WTC11 (cell line): ENCODE results near the gene SMIM13. TPM values are rescaled to one million over a fixed set of nuclear protein-coding genes. Genes with fewer than 3 reads are reported as not detected.

Source experiments
- ATAC-seq: fragments of 200-7000 bp; cut with Tn5 transposase; 2 replicates; pipeline ENCODE4 v1.10.0; 2021; ENCODE audit warnings: mild to moderate bottlenecking, moderate library complexity
- CTCF ChIA-PET: fragments of 300-600 bp; sonication (Branson Sonifier 250); formaldehyde crosslinking; loops from one replicate; lab custom pipeline; 2021; ENCODE audit warnings: antibody characterized with exemption; lab: Charles Lee
- POLR2A ChIA-PET: fragments of 350-600 bp; sonication (Branson Sonifier 250); formaldehyde crosslinking; loops from one replicate; lab custom pipeline; 2021; ENCODE audit warnings: antibody characterized with exemption; lab: Charles Lee
- DNase-seq: peaks from one replicate; pipeline ENCODE4 v3.0.0; 2021; ENCODE audit warnings: low spot score
- H3K27ac Mint-ChIP-seq: 2 replicates; pipeline ENCODE4 v1.8.0; 2021; ENCODE audit warnings: mixed read lengths
- H3K27me3 Mint-ChIP-seq: 2 replicates; pipeline ENCODE4 v1.8.0; 2021; ENCODE audit warnings: low read depth, mild to moderate bottlenecking, moderate library complexity, mixed read lengths
- H3K36me3 Mint-ChIP-seq: 2 replicates; pipeline ENCODE4 v1.8.0; 2021; ENCODE audit warnings: mixed read lengths
- H3K4me1 Mint-ChIP-seq: 2 replicates; pipeline ENCODE4 v1.8.0; 2022; ENCODE audit warnings: mixed read lengths
- H3K4me3 Mint-ChIP-seq: 2 replicates; pipeline ENCODE4 v1.8.0; 2021; ENCODE audit warnings: mild to moderate bottlenecking, moderate library complexity, mixed read lengths
- H3K9me3 Mint-ChIP-seq: 2 replicates; pipeline ENCODE4 v1.8.0; 2021; ENCODE audit warnings: mixed read lengths
- ELF4 ChIP-seq: sonication (generic); formaldehyde crosslinking; IDR thresholded peaks from 2 replicates; pipeline ENCODE4 v1.8.1; 2022; ENCODE audit warnings: low read depth, mild to moderate bottlenecking, moderate library complexity, missing genetic modification reagents
- ESRRA ChIP-seq: sonication (generic); formaldehyde crosslinking; IDR thresholded peaks from 2 replicates; pipeline ENCODE4 v1.8.1; 2022; ENCODE audit warnings: mild to moderate bottlenecking, missing genetic modification reagents, borderline replicate concordance
- GTF2I ChIP-seq: fragments of 250-450 bp; sonication (Bioruptor Pico); conservative IDR thresholded peaks from 2 replicates; pipeline ENCODE4 v1.4.0; 2021; ENCODE audit warnings: mild to moderate bottlenecking
- MXD4 ChIP-seq: fragments of 250-450 bp; sonication (Bioruptor Pico); IDR thresholded peaks from 2 replicates; pipeline ENCODE4 v1.8.0; 2021; ENCODE audit warnings: mild to moderate bottlenecking, moderate library complexity, borderline replicate concordance
- MYBL2 ChIP-seq: sonication (generic); formaldehyde crosslinking; IDR thresholded peaks from 2 replicates; pipeline ENCODE4 v1.8.1; 2023; ENCODE audit warnings: mild to moderate bottlenecking, moderate library complexity, missing genetic modification reagents
- NR1H2 ChIP-seq: sonication (generic); formaldehyde crosslinking; IDR thresholded peaks from 2 replicates; pipeline ENCODE4 v1.9.0; 2021; ENCODE audit warnings: mild to moderate bottlenecking, moderate library complexity, missing genetic modification reagents
- OVOL2 ChIP-seq: fragments of 250-450 bp; sonication (Bioruptor Pico); IDR thresholded peaks from 2 replicates; pipeline ENCODE4 v1.9.0; 2021; ENCODE audit warnings: mild to moderate bottlenecking, borderline replicate concordance
- TEAD1 ChIP-seq: sonication (generic); formaldehyde crosslinking; IDR thresholded peaks from 2 replicates; pipeline ENCODE4 v1.8.0; 2022; ENCODE audit warnings: mild to moderate bottlenecking, missing genetic modification reagents
- TEAD4 ChIP-seq: sonication (generic); formaldehyde crosslinking; IDR thresholded peaks from 2 replicates; pipeline ENCODE4 v1.8.0; 2022; ENCODE audit warnings: mild to moderate bottlenecking, missing genetic modification reagents
- total RNA-seq: library from RNA; stranded (reverse); gene quantifications from 3 replicates; pipeline ENCODE4 v1.2.3, GENCODE V29; 2021
- TF ChIP-seq, protein P1 (sequence below): sonication (generic); formaldehyde crosslinking; IDR thresholded peaks from 2 replicates; pipeline ENCODE4 v1.8.0; 2022; ENCODE audit warnings: mild to moderate bottlenecking, missing genetic modification reagents
- TF ChIP-seq, protein P2 (sequence below): sonication (generic); formaldehyde crosslinking; conservative IDR thresholded peaks from 2 replicates; pipeline ENCODE4 v1.8.1; 2022; ENCODE audit warnings: mild to moderate bottlenecking, missing genetic modification reagents
- TF ChIP-seq, protein P3 (sequence below): fragments of 250-450 bp; sonication (Bioruptor Pico); IDR thresholded peaks from 2 replicates; pipeline ENCODE4 v1.9.0; 2021; ENCODE audit warnings: mild to moderate bottlenecking
- TF ChIP-seq, protein P4 (sequence below): sonication (generic); formaldehyde crosslinking; IDR thresholded peaks from 2 replicates; pipeline ENCODE4 v1.8.1; 2023; ENCODE audit warnings: mild to moderate bottlenecking, moderate library complexity, missing genetic modification reagents
- TF ChIP-seq, protein P5 (sequence below): sonication (generic); formaldehyde crosslinking; IDR thresholded peaks from 2 replicates; pipeline ENCODE4 v1.8.1; 2022; ENCODE audit warnings: missing genetic modification reagents, borderline replicate concordance
- TF ChIP-seq, protein P6 (sequence below): sonication (generic); formaldehyde crosslinking; IDR thresholded peaks from 2 replicates; pipeline ENCODE4 v1.8.0; 2023; ENCODE audit warnings: missing genetic modification reagents, mild to moderate bottlenecking, borderline replicate concordance
- TF ChIP-seq, protein P7 (sequence below): sonication (generic); formaldehyde crosslinking; IDR thresholded peaks from 2 replicates; pipeline ENCODE4 v1.8.0; 2023; ENCODE audit warnings: missing genetic modification reagents

SMIM13 gene
- total RNA-seq, 1 experiment from 2014 or later, result 9.7 TPM

DNA sequence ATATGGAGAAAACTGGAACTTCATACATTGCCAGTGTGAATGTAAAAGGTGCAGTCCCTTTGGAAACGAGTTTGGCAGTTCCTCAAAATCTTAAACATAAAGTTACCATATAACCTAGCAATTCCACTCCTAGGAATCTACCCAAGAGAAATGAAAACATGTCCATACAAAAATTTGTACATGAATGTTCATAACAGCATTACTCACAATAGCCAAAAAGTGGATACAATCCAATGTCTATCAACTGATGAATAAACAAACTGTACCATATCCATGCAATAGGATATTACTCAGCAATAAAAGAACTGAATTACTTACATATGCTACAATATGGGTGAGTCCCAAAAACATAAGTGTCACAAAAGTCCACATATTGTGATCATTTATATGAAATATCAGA, 66.6 kb downstream of the SMIM13 start (continued):
- TF ChIP-seq MXD4, result no peak

DNA sequence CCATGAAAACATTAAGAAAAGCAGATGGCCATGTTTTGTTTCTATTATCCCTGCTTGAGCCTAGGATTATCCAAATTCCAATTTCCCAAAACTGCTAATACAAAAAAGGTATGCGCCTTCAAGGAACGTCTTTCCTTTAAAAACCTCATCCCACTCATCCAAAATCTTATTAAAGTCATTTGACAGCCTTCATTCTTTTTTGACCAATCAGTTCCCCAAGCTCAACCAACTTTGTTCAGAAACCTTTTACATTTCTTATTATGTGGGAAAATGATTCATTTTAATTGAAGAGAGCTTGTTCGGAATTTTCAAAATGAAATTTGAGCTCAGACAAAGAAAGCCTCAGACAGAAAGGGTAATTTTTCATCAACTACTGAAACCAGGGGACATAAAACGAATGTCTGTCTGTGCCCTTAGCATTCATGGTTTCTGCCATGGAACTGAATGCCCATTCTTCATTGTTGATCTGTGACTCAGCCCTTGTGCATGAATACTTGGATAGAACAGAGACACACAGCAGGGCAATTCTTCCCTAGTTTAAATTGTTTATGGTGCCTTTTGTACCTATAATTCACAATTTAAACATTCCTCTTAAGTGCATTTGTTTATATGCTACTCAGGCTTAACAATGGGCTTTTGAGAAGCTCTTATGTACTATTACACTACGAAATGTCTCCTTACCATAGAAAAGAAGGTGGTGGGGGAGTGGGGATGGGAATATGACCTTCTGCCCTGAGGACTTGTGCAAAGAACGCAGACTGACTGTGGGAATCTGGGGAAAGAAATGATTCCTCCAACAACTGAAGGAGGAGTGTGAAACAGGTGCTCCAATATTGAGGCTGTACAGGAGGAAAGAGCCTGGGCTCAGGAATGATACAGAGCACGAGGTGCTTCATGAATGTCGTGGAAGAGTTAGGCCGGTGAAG, 67.7 kb downstream of the SMIM13 start:
- H3K4me3 Mint-ChIP-seq, result no peak overlapping the region
- peaks cover 15% of the 10 kb centered on the region for H3K4me1 Mint-ChIP-seq
- TF ChIP-seq ELF4 (no peak), NR1H2 (no peak), ESRRA (CRISPR knock-in tag) (no peak), TEAD4 (CRISPR knock-in tag) (no peak), MYBL2 (CRISPR knock-in tag) (no peak), TEAD1 (CRISPR knock-in tag) (no peak)
- POLR2A ChIA-PET, result no interaction called here
- no peaks in the 10 kb centered on the region; the same call in 1 of the 2 replicates for H3K27me3 Mint-ChIP-seq
- ATAC-seq (no peak; the same call in 1 of the 2 replicates), DNase-seq (no peak)
- CTCF ChIA-PET, result no interaction called here
- no peak overlapping the region for H3K27ac Mint-ChIP-seq
- H3K9me3 Mint-ChIP-seq, result no peaks in the 10 kb centered on the region
- H3K36me3 Mint-ChIP-seq, result no peaks in the 10 kb centered on the region

DNA sequence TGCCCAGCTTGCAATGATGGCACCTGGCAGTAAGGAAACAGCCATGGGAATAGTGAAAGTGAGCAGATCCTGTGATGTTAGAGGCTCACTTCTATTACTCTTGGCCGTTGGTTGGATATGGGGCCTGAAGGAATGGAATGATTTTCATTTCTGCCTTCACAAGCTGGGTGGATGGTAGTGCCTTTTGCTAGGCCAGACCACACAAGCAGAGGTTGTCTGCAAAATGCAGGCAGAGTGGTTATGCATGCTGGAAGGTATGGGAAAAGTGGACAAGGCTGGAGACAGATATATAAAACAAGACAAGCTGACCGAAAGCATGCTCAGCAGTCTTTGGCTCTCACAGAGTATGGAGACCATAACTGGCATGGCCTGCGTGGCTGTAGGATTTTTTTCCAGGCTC, 68.6 kb downstream of the SMIM13 start:
- POLR2A ChIA-PET, result no interaction called here
- Mint-ChIP-seq H3K4me3 (no peak overlapping the region), H3K36me3 (no peaks in the 10 kb centered on the region), H3K27me3 (no peaks in the 10 kb centered on the region; the same call in 1 of the 2 replicates), H3K9me3 (no peaks in the 10 kb centered on the region), H3K27ac (no peak overlapping the region), H3K4me1 (peaks cover 15% of the 10 kb centered on the region)
- CTCF ChIA-PET, result no interaction called here
- ATAC-seq, result no peak
- TF ChIP-seq, protein P1, sequence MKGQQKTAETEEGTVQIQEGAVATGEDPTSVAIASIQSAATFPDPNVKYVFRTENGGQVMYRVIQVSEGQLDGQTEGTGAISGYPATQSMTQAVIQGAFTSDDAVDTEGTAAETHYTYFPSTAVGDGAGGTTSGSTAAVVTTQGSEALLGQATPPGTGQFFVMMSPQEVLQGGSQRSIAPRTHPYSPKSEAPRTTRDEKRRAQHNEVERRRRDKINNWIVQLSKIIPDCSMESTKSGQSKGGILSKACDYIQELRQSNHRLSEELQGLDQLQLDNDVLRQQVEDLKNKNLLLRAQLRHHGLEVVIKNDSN, result no peak
- TF ChIP-seq OVOL2 (no peak), MXD4 (no peak), NR1H2 (no peak)
- TF ChIP-seq, protein P2, sequence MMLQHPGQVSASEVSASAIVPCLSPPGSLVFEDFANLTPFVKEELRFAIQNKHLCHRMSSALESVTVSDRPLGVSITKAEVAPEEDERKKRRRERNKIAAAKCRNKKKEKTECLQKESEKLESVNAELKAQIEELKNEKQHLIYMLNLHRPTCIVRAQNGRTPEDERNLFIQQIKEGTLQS (CRISPR knock-in tag), result no peak
- TF ChIP-seq, protein P3, sequence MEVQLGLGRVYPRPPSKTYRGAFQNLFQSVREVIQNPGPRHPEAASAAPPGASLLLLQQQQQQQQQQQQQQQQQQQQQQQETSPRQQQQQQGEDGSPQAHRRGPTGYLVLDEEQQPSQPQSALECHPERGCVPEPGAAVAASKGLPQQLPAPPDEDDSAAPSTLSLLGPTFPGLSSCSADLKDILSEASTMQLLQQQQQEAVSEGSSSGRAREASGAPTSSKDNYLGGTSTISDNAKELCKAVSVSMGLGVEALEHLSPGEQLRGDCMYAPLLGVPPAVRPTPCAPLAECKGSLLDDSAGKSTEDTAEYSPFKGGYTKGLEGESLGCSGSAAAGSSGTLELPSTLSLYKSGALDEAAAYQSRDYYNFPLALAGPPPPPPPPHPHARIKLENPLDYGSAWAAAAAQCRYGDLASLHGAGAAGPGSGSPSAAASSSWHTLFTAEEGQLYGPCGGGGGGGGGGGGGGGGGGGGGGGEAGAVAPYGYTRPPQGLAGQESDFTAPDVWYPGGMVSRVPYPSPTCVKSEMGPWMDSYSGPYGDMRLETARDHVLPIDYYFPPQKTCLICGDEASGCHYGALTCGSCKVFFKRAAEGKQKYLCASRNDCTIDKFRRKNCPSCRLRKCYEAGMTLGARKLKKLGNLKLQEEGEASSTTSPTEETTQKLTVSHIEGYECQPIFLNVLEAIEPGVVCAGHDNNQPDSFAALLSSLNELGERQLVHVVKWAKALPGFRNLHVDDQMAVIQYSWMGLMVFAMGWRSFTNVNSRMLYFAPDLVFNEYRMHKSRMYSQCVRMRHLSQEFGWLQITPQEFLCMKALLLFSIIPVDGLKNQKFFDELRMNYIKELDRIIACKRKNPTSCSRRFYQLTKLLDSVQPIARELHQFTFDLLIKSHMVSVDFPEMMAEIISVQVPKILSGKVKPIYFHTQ (CRISPR knock-in tag), result no peak
- TF ChIP-seq, protein P4, sequence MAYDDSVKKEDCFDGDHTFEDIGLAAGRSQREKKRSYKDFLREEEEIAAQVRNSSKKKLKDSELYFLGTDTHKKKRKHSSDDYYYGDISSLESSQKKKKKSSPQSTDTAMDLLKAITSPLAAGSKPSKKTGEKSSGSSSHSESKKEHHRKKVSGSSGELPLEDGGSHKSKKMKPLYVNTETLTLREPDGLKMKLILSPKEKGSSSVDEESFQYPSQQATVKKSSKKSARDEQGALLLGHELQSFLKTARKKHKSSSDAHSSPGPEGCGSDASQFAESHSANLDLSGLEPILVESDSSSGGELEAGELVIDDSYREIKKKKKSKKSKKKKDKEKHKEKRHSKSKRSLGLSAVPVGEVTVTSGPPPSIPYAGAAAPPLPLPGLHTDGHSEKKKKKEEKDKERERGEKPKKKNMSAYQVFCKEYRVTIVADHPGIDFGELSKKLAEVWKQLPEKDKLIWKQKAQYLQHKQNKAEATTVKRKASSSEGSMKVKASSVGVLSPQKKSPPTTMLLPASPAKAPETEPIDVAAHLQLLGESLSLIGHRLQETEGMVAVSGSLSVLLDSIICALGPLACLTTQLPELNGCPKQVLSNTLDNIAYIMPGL (CRISPR knock-in tag), result no peak
- DNase-seq, result no peak

DNA sequence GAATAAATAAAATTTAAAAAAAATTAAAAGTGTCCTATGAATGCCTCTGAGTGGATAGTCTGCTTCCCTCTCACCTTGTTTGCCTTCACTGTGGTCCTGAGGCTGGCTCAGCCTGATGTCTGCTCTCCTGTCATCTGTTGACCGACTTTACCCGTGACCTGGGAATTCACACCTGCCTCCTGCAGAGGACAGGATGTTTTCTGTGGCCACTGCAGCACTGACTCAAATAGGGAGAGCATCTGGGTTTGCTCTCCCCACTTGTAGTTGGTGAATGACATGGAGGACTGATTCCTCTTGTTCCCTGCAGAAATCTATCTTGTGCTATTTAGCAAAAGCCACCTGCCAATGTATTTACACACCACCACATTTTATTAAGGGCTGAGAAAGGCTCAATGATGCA, 70.3 kb downstream of the SMIM13 start:
- Mint-ChIP-seq H3K27me3 (no peaks in the 10 kb centered on the region; the same call in 1 of the 2 replicates), H3K9me3 (no peaks in the 10 kb centered on the region), H3K4me1 (peaks cover 15% of the 10 kb centered on the region), H3K4me3 (no peak overlapping the region), H3K36me3 (no peaks in the 10 kb centered on the region), H3K27ac (no peak overlapping the region)
- ATAC-seq (no peak), DNase-seq (no peak)
- ChIA-PET CTCF (no interaction called here), POLR2A (no interaction called here)
- no peak for TF ChIP-seq GTF2I (CRISPR knock-in tag)
- TF ChIP-seq, protein P5, sequence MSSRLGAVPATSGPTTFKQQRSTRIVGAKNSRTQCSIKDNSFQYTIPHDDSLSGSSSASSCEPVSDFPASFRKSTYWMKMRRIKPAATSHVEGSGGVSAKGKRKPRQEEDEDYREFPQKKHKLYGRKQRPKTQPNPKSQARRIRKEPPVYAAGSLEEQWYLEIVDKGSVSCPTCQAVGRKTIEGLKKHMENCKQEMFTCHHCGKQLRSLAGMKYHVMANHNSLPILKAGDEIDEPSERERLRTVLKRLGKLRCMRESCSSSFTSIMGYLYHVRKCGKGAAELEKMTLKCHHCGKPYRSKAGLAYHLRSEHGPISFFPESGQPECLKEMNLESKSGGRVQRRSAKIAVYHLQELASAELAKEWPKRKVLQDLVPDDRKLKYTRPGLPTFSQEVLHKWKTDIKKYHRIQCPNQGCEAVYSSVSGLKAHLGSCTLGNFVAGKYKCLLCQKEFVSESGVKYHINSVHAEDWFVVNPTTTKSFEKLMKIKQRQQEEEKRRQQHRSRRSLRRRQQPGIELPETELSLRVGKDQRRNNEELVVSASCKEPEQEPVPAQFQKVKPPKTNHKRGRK (CRISPR knock-in tag), result no peak
- TF ChIP-seq, protein P6, sequence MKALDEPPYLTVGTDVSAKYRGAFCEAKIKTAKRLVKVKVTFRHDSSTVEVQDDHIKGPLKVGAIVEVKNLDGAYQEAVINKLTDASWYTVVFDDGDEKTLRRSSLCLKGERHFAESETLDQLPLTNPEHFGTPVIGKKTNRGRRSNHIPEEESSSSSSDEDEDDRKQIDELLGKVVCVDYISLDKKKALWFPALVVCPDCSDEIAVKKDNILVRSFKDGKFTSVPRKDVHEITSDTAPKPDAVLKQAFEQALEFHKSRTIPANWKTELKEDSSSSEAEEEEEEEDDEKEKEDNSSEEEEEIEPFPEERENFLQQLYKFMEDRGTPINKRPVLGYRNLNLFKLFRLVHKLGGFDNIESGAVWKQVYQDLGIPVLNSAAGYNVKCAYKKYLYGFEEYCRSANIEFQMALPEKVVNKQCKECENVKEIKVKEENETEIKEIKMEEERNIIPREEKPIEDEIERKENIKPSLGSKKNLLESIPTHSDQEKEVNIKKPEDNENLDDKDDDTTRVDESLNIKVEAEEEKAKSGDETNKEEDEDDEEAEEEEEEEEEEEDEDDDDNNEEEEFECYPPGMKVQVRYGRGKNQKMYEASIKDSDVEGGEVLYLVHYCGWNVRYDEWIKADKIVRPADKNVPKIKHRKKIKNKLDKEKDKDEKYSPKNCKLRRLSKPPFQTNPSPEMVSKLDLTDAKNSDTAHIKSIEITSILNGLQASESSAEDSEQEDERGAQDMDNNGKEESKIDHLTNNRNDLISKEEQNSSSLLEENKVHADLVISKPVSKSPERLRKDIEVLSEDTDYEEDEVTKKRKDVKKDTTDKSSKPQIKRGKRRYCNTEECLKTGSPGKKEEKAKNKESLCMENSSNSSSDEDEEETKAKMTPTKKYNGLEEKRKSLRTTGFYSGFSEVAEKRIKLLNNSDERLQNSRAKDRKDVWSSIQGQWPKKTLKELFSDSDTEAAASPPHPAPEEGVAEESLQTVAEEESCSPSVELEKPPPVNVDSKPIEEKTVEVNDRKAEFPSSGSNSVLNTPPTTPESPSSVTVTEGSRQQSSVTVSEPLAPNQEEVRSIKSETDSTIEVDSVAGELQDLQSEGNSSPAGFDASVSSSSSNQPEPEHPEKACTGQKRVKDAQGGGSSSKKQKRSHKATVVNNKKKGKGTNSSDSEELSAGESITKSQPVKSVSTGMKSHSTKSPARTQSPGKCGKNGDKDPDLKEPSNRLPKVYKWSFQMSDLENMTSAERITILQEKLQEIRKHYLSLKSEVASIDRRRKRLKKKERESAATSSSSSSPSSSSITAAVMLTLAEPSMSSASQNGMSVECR (CRISPR knock-in tag), result no peak
- TF ChIP-seq, protein P7, sequence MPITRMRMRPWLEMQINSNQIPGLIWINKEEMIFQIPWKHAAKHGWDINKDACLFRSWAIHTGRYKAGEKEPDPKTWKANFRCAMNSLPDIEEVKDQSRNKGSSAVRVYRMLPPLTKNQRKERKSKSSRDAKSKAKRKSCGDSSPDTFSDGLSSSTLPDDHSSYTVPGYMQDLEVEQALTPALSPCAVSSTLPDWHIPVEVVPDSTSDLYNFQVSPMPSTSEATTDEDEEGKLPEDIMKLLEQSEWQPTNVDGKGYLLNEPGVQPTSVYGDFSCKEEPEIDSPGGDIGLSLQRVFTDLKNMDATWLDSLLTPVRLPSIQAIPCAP (CRISPR knock-in tag), result no peak
